B cell (primary cell): Measurements from ENCODE around the gene PHACTR3. TPM values are rescaled to one million over a fixed set of nuclear protein-coding genes. Genes with fewer than 3 reads are reported as not detected.

ENCODE experiments used
- ATAC-seq: fragments of 200-7000 bp; cut with Tn5 transposase; one replicate; pipeline ENCODE4 v1.10.0; 2021; ENCODE audit warnings: low read depth, mild to moderate bottlenecking, moderate number of reproducible peaks, moderate library complexity
- CTCF ChIA-PET: fragments of 350-600 bp; sonication (Branson Sonifier 250); formaldehyde crosslinking; loops from one replicate; lab custom pipeline; 2021; ENCODE audit warnings: antibody characterized with exemption, inconsistent platforms; lab: Charles Lee
- POLR2A ChIA-PET: fragments of 350-600 bp; sonication (Branson Sonifier 250); formaldehyde crosslinking; loops from one replicate; lab custom pipeline; 2021; ENCODE audit warnings: antibody characterized with exemption; lab: Charles Lee
- DNase-seq: peaks from one replicate; pipeline ENCODE4 v3.0.0; 2013
- H2AFZ ChIP-seq: 2 replicates; pipeline ENCODE4 v1.6.1; 2012; ENCODE audit warnings: mild to moderate bottlenecking, low read depth, low read length; ENCODE audit not compliant: insufficient read depth, poor library complexity, severe bottlenecking
- H3K27ac ChIP-seq, 2 donors: 1 replicate in 1 of 2; 2 replicates in 1 of 2; pipeline ENCODE4 v1.5.1; 2012 to 2013; ENCODE audit warnings: low read length in 2 of 2, mild to moderate bottlenecking in 2 of 2, moderate library complexity in 1 of 2
- H3K27me3 ChIP-seq, 4 experiments: fragments of 200-600 bp in 1 of 4; sonication (generic) in 1 of 4; replicated peaks in 1 of 4; 1 replicate in 2 of 4; 2 replicates in 2 of 4; pipeline versions ENCODE4 v1.6.1 to v1.7.0; 2013 to 2016; ENCODE audit warnings: low read length in 3 of 4, mild to moderate bottlenecking in 2 of 4, mixed read lengths in 1 of 4, moderate library complexity in 1 of 4; ENCODE audit not compliant: insufficient read depth in 4 of 4, control insufficient read depth in 3 of 4; ENCODE audit errors: control extremely low read depth in 1 of 4
- H3K36me3 ChIP-seq, 2 experiments: replicated peaks in 1 of 2; 1 replicate in 1 of 2; 2 replicates in 1 of 2; pipeline versions ENCODE4 v1.6.1 to v1.7.1; 2013; ENCODE audit warnings: low read length in 1 of 2; ENCODE audit not compliant: insufficient read depth in 2 of 2, control insufficient read depth in 1 of 2; ENCODE audit errors: control extremely low read depth in 1 of 2, extremely low read depth in 1 of 2
- H3K4me1 ChIP-seq, 2 donors: fragments of 200-600 bp in 1 of 2; sonication (generic) in 1 of 2; 1 replicate in 1 of 2; 2 replicates in 1 of 2; pipeline versions ENCODE4 v1.5.1 to v1.6.1; 2013 to 2017; ENCODE audit warnings: low read length in 2 of 2; ENCODE audit not compliant: control insufficient read depth in 2 of 2, insufficient read depth in 2 of 2
- H3K4me2 ChIP-seq: replicated peaks from 2 replicates; pipeline ENCODE3; 2012; ENCODE audit warnings: mild to moderate bottlenecking, low read depth, low read length; ENCODE audit not compliant: poor library complexity, severe bottlenecking
- H3K4me3 ChIP-seq, 5 experiments: fragments of 200-600 bp in 1 of 5; sonication (generic) in 1 of 5; 1 replicate in 3 of 5; 2 replicates in 2 of 5; pipeline versions ENCODE4 v1.5.1 to v1.7.0; 2011 to 2016; ENCODE audit warnings: low read length in 4 of 5, mild to moderate bottlenecking in 4 of 5, low read depth in 2 of 5, control low read depth in 1 of 5, moderate library complexity in 1 of 5; ENCODE audit not compliant: insufficient read depth in 1 of 5; ENCODE audit errors: control extremely low read depth in 1 of 5, extremely low read depth in 1 of 5
- H3K79me2 ChIP-seq: fragments of 200-600 bp; sonication (generic); one replicate; pipeline ENCODE4 v1.6.0; 2016; ENCODE audit warnings: low read length; ENCODE audit not compliant: control insufficient read depth, insufficient read depth
- H3K9ac ChIP-seq: fragments of 200-600 bp; sonication (generic); 2 replicates; pipeline ENCODE4 v1.6.1; 2017; ENCODE audit warnings: mild to moderate bottlenecking, low read length, moderate library complexity
- H3K9me3 ChIP-seq, 3 donors: one replicate each; pipeline versions ENCODE4 v1.6.1 to v1.7.1; 2013; ENCODE audit warnings: low read length in 2 of 3; ENCODE audit not compliant: control insufficient read depth in 2 of 3, insufficient read depth in 1 of 3; ENCODE audit errors: control extremely low read depth in 1 of 3
- H4K20me1 ChIP-seq: 2 replicates; pipeline ENCODE4 v1.6.0; 2012; ENCODE audit warnings: mild to moderate bottlenecking, low read length; ENCODE audit not compliant: insufficient read depth, control insufficient read depth, poor library complexity, severe bottlenecking
- H3K27ac Mint-ChIP-seq: one replicate; pipeline ENCODE4 v1.8.0; 2021; ENCODE audit warnings: mixed read lengths
- H3K27me3 Mint-ChIP-seq: one replicate; pipeline ENCODE4 v1.8.0; 2021; ENCODE audit warnings: mixed read lengths
- H3K4me1 Mint-ChIP-seq: one replicate; pipeline ENCODE4 v1.8.0; 2021; ENCODE audit warnings: mixed read lengths
- H3K4me3 Mint-ChIP-seq: one replicate; pipeline ENCODE4 v1.8.0; 2021; ENCODE audit warnings: mixed read lengths
- H3K9me3 Mint-ChIP-seq: one replicate; pipeline ENCODE4 v1.8.0; 2022; ENCODE audit warnings: mixed read lengths; ENCODE audit not compliant: insufficient read depth
- CTCF ChIP-seq: fragments of 200-600 bp; IDR thresholded peaks from one replicate; pipeline ENCODE4 v1.8.0; 2022; ENCODE audit warnings: antibody characterized with exemption, mild to moderate bottlenecking
- EZH2 ChIP-seq: IDR thresholded peaks from 2 replicates; pipeline ENCODE4 v1.6.1; 2012; ENCODE audit warnings: borderline replicate concordance, low read depth, mild to moderate bottlenecking, moderate library complexity, low read length; ENCODE audit not compliant: insufficient read depth, poor library complexity, severe bottlenecking
- WGBS: methylation state at CpG from one replicate; pipeline ENCODE4 v1.1.5; 2013; ENCODE audit warnings: missing lambda C conversion rate; ENCODE audit not compliant: insufficient coverage; 5-methylcytosine and 5-hydroxymethylcytosine counted together
- intact Hi-C: fragments of 100-400 bp; cut with micrococcal nuclease; formaldehyde crosslinking; loops from one replicate; pipeline ENCODE4 v1.10.0; 2022
- polyA plus RNA-seq: library from polyadenylated mRNA; depleted of rRNA; stranded (reverse); fragments of >200 nt; gene quantifications from 2 replicates; pipeline ENCODE4 v1.2.3, GENCODE V29; 2012
- total RNA-seq, 2 donors: library from RNA; stranded (reverse); fragments of 120-200 nt in 1 of 2; gene quantifications; 1 replicate in 1 of 2; 2 replicates in 1 of 2; pipeline versions ENCODE4 v1.2.3 to v1.2.4, GENCODE V29; 2013 to 2022

PHACTR3 gene
- total and polyA plus RNA-seq, 2 donors (not counting 1 experiment from before 2014, with no cell fraction given), result not detected

GRCh38 chr20:59620860-59621505 is 16.6 kb downstream of the PHACTR3 start:
- H3K4me3 ChIP-seq, result no peak overlapping the region
- H3K4me2 ChIP-seq, result no peak overlapping the region
- H3K27me3 ChIP-seq, result no peaks in the 10 kb centered on the region
- WGBS, result 62% methylated on average over 10 of the region's 11 CpGs
- H3K27ac ChIP-seq, result no peak overlapping the region
- ATAC-seq (no peak), DNase-seq (no peak)
- Mint-ChIP-seq H3K27me3 (peaks cover 14% of the 10 kb centered on the region), H3K4me3 (no peak overlapping the region), H3K4me1 (no peaks in the 10 kb centered on the region), H3K27ac (no peak overlapping the region), H3K9me3 (no peaks in the 10 kb centered on the region)
- no peak overlapping the region for H2AFZ ChIP-seq
- TF ChIP-seq CTCF (no peak), EZH2 (no peak)
- ChIA-PET CTCF (no interaction called here), POLR2A (no interaction called here)
- no peaks in the 10 kb centered on the region for H3K79me2 ChIP-seq
- H4K20me1 ChIP-seq, result no peaks in the 10 kb centered on the region
- H3K36me3 ChIP-seq, result no peaks in the 10 kb centered on the region
- intact Hi-C loops, result no loop called here
- no peak overlapping the region for H3K9ac ChIP-seq
- no peaks in the 10 kb centered on the region for H3K4me1 ChIP-seq
- peaks cover 0 to 10% (median 0%) of the 10 kb centered on the region in 3 donors for H3K9me3 ChIP-seq

- no peaks in the 10 kb centered on the region for H3K4me1 Mint-ChIP-seq
- intact Hi-C loops, result no loop called here
- H3K27me3 ChIP-seq, result no peaks in the 10 kb centered on the region
- POLR2A ChIA-PET, result no interaction called here
- peaks cover 0 to 12% (median 0%) of the 10 kb centered on the region in 3 donors for H3K9me3 ChIP-seq
- no peak overlapping the region for H3K27ac ChIP-seq
- no peak for ATAC-seq
- H2AFZ ChIP-seq, result no peak overlapping the region
- H3K27ac Mint-ChIP-seq, result no peak overlapping the region
- H3K4me2 ChIP-seq, result no peak overlapping the region
- no peak overlapping the region for H3K4me3 Mint-ChIP-seq
- H3K4me1 ChIP-seq, result no peaks in the 10 kb centered on the region
- H3K79me2 ChIP-seq, result no peaks in the 10 kb centered on the region
- TF ChIP-seq CTCF, result no peak
- TF ChIP-seq EZH2, result no peak
- no peaks in the 10 kb centered on the region for H4K20me1 ChIP-seq
- 85% methylated on average over 9 of the region's 9 CpGs for WGBS
- peaks cover 14% of the 10 kb centered on the region for H3K27me3 Mint-ChIP-seq
- no peak overlapping the region for H3K9ac ChIP-seq
- CTCF ChIA-PET, result no interaction called here
- H3K36me3 ChIP-seq, result no peaks in the 10 kb centered on the region
- no peaks in the 10 kb centered on the region for H3K9me3 Mint-ChIP-seq
- no peak for DNase-seq
- no peak overlapping the region for H3K4me3 ChIP-seq
Measured at GRCh38 chr20:59622496-59622895, 18.2 kb downstream of the PHACTR3 start.
